GM18861 (cell line): ENCODE data around the gene QARS1.

Source experiments
- ATAC-seq: cut with Tn5 transposase; IDR thresholded peaks from one replicate; pipeline ENCODE4 v1.9.1; 2021; ENCODE audit not compliant: unreplicated experiment

The QARS1 gene

GRCh38 chr3:49120438-49121131 is 16.0 kb upstream of the QARS1 start, which contains the start of gene USP19:
TSS of gene USP19 (minus strand) at chr3:49120823. CDS start at chr3:49119145, 1,678 bp downstream.
- ATAC-seq = peak; percentile 83

- ATAC-seq = no peak
These were observed 15.5 kb upstream of the QARS1 start for GRCh38 chr3:49120096-49120437.

GRCh38 chr3:49119439-49119838 is 14.9 kb upstream of the QARS1 start:
- no peak for ATAC-seq

- ATAC-seq = no peak
These were observed 14.5 kb upstream of the QARS1 start for GRCh38 chr3:49119036-49119435.

GRCh38 chr3:49112262-49112661 is 7.7 kb upstream of the QARS1 start:
- ATAC-seq = no peak

- no peak for ATAC-seq
These were observed 6.8 kb upstream of the QARS1 start for GRCh38 chr3:49111347-49111746.

DNA sequence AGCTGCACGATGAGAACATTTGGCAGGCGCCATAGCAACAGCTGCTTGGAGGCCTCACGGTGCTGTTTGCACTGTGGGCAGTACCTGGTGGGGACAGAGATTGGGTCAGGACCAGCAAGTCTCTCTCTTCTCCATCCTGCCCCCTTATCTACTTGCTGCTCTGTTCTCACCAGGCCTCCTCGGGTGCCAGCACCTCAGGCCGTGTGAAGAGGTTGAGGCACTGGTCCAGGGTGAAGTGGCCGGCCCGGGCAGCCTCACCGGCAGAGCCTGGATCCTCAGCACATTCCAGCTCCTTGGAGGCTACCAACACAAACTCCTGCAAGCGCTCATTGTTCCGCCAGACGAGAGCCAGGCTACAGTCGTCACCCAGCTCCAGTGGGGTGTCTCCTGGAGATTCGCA is 6.2 kb upstream of the QARS1 start:
- no peak for ATAC-seq

DNA sequence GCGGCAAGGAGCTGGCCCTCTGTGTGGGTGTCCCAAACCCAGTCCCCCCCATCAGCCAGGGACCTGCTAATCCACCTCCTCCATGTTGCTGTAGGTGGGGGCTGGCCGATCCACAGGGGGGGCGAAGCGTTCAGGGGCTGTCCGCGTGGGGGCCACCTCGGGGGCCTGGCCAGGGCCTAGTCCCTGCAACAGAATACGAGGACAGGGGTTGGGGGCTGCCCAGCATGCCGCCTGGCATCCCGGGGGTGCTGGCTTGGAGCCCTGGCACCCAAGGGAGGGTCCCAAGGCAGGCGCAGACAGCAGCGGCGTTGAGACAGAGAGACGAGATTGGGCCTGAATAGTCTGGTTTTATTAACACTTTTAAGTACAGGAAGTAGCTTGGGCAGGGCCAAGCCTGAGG is 3.8 kb upstream of the QARS1 start:
- no peak for ATAC-seq

DNA sequence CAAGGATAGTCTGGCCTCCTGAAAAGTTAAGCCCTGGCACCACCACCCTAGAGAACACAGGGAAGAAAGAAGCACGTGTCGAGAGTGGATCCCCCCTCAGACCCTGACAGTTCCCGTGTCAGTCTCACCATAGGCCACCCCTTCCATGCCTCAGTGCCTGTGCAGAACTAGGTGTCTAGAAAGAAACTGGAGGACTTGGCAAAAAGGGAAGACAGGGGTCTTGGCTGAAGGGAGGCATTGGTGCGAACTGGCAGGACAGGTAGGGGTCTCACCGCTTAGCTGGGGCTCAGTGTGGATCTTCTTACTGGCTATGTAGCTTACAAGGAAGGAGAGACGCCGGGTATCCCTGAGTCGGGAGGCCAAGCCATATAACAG is 518 bp downstream of the QARS1 start:
- no peak for ATAC-seq

- ATAC-seq = no peak
These were observed 4.4 kb downstream of the QARS1 start for GRCh38 chr3:49100046-49100615.

GRCh38 chr3:49098910-49099630 is 5.5 kb downstream of the QARS1 start:
- no peak for ATAC-seq

DNA sequence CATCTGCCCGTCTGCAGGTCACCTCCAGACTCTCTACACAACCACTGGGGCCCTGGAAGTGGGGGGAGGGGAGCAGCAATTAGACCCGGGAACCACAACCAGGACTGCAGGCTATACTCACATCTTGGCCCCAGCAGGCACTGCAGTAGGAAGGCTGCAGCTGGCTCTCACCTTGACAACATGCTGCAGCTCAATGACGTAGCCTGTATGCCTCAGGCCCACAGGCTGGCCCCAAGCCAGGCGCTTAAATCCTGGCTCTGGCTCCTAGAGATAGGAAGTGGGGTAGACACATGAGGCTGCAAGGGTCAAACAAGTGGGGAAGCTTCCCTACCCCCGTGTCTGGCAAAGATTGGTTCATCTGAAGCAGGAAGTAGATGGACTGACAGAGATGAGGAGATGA is 6.1 kb downstream of the QARS1 start:
- ATAC-seq = no peak

GRCh38 chr3:49093853-49094767 is 10.4 kb downstream of the QARS1 start, which contains the start of gene QRICH1:
TSS of gene QRICH1 (minus strand) at chr3:49094071. CDS start at chr3:49077017, 17,054 bp downstream.
- peak; percentile 65 for ATAC-seq

DNA sequence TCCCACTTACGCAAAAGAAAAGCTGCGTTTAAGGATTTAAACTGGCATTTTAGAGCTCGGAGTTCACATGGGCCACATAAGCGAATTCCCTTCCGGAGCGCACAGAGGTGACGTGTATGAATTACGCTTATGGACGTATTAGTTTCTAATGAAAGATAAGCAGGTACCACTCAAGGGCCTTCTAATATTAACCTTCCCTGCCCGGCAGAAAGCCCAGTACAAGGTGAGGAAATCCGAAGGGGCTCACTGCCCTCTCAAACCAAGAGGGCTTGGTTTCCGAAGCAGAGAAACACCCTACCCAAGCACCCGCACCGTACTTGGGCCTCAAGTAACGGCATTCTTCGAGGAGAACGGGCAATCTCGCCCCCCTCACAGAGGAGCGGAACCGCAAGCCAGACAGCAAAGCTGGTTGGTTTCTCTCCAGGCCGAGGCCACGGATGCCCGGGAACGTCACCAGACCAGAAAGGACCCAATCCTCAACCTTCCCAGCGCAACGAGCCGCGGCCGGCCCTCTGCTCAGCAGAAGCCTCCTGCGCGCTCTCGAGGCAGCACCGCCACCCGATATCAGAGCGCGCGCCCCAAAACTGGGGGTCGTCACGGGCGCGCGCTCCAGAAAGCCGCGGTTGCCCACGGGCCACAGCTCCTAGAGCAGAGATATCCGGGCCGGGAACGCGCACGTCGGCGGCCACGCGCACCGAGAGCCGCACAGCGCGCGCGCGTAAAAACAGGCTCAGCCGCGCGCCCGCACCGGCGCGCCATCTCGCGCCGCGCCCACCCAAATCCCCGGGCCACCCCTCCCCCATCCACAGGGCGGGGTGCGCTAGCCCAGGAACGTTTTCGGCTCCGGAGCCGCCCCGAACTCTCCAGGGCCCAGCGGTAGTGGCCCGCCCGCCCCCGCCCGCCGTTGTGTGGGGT is 11.4 kb downstream of the QARS1 start:
- peak; percentile 37 for ATAC-seq

GRCh38 chr3:49081429-49081828 is 23.1 kb downstream of the QARS1 start:
- ATAC-seq = no peak

GRCh38 chr3:49079270-49079669 is 25.3 kb downstream of the QARS1 start:
- no peak for ATAC-seq

- ATAC-seq = no peak
These were observed 27.9 kb downstream of the QARS1 start for GRCh38 chr3:49076646-49077045.

DNA sequence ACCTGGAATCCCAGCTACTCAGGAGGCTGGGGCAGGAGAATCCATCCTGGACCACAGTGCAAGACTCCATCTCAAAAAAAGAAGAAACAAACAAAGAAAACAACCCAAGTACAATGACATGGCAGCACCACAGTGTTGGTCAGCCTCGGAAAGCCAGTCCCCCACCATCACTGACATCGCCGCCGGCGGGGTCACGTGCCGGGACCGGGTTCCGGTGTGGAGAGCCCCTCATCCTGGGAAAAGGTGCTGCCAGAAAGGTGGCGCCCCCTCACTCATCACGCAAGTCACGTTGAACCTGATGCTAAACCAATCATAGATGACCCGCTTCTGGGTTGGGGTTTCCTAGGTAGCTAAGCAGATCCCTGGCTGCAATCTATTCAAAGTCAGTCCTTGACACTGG is 28.4 kb downstream of the QARS1 start:
- no peak for ATAC-seq

DNA sequence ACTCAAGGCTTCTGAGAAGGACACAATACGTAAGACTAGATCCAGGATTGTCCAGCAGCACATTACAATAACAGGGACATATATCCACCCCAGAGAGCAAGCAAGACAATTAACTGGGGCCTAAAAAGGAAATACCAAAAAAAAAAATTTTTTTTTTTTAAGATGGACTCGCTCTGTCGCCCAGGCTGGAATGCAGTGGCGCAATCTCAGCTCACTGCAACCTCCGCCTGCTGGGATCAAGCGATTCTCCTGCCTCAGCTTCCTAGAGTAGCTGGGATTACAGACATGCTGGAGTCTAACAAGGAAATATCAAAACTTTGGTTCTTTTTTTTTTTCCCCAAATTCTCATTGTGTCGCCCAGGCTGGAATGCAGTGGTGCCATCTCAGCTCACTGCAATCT is 46.5 kb downstream of the QARS1 start:
- ATAC-seq = no peak

- ATAC-seq = no peak
These were observed 47.3 kb downstream of the QARS1 start for GRCh38 chr3:49057268-49057667.
